Breast epithelium (tissue), 4 donors: ENCODE measurements around the gene CDC14B. TPM values are rescaled to one million over a fixed set of nuclear protein-coding genes. Genes with fewer than 3 reads are reported as not detected.
"Not testable (repeated sequence)": the region's sequence is repeated elsewhere in the genome, so short reads cannot be mapped to it uniquely, and the experiment has no call there.

Source experiments
- DNase-seq, 2 donors: peaks; one replicate each; pipeline ENCODE4 v3.0.0-alpha.2; 2019; ENCODE audit warnings: low spot score in 2 of 2
- H3K27ac ChIP-seq, 2 donors: fragments of 200-600 bp; sonication (generic) in 1 of 2; one replicate each; pipeline ENCODE4 v1.5.1; 2016 to 2019; ENCODE audit warnings: mild to moderate bottlenecking in 1 of 2
- H3K27me3 ChIP-seq, 2 donors: fragments of 200-600 bp; sonication (generic) in 1 of 2; one replicate each; pipeline versions ENCODE4 v1.5.1 to v1.6.0; 2017 to 2019; ENCODE audit warnings: control low read depth in 1 of 2, mild to moderate bottlenecking in 1 of 2
- H3K36me3 ChIP-seq: fragments of 200-600 bp; one replicate; pipeline ENCODE4 v1.5.1; 2019
- H3K4me1 ChIP-seq, 2 donors: fragments of 200-600 bp; sonication (generic); one replicate each; pipeline ENCODE4 v1.5.1; 2016 to 2019; ENCODE audit warnings: control low read depth in 1 of 2
- H3K4me3 ChIP-seq, 3 donors: fragments of 200-600 bp; sonication (generic); 1 replicate in 2 of 3; 2 replicates in 1 of 3; pipeline ENCODE4 v1.5.1; 2016 to 2019; ENCODE audit warnings: mild to moderate bottlenecking in 3 of 3, moderate library complexity in 2 of 3
- H3K9me3 ChIP-seq, 2 donors: fragments of 200-600 bp; sonication (generic) in 1 of 2; one replicate each; pipeline ENCODE4 v1.5.1; 2016 to 2019; ENCODE audit warnings: control low read depth in 1 of 2
- CTCF ChIP-seq, 3 donors: fragments of 450-650 bp; IDR thresholded peaks; one replicate each; pipeline ENCODE4 v1.5.1; 2016 to 2017; ENCODE audit warnings: antibody characterized with exemption in 3 of 3, mild to moderate bottlenecking in 3 of 3, moderate library complexity in 3 of 3
- POLR2A ChIP-seq: fragments of 450-650 bp; IDR thresholded peaks from one replicate; pipeline ENCODE4 v1.6.1; 2016; ENCODE audit warnings: antibody characterized with exemption, mild to moderate bottlenecking, moderate library complexity
- POLR2AphosphoS5 ChIP-seq, 3 donors: sonication (generic); formaldehyde crosslinking; IDR thresholded peaks; one replicate each; pipeline ENCODE4 v1.6.1; 2017; ENCODE audit warnings: antibody characterized with exemption in 3 of 3
- intact Hi-C: fragments of 100-400 bp; cut with DNase I; formaldehyde crosslinking; loops from one replicate; pipeline ENCODE4 v1.15.1; 2023; ENCODE audit warnings: low total_unique reads
- total RNA-seq, 3 donors: library from RNA; depleted of rRNA; stranded (reverse); fragments of >200 nt; gene quantifications; one replicate each; pipeline ENCODE4 v1.1.0, GENCODE V29; 2016

Gene CDC14B
- total RNA-seq, 3 donors from 2014 or later: 22.0 to 33.4 (median 23.9) TPM

DNA sequence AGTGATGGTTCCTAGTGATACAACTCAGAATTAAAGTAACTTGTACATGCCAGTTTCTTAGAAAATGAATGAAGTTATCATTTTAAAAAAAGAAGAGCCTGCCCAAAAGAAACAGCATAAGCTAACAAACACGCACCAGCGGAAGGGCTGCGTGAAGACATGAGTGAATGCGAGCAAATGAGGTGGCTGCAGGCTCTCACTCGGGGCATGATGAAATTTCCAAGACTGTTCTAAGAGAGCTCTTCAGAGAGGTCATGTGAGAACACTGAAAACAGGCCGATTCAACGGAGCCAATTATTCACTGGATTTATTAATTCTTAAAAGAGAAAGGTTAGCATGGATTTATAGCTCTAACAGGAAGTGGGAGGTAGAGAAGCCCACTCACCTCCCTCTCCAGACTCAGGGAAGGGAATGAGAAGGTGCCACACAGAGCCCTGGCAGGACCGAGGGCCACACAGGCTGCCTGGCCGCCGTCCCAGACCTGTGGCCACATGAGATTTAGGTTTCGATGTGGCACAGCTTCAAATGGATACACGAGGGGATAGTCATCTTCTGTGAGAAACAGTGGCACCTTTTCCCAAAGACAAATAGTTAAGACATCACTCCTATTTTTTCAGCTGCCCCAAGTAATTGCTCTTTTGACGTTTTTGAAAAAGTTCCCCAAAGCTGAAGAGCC lies 114.2 kb downstream of the CDC14B start:
- H3K9me3 ChIP-seq: no peaks in the 10 kb centered on the region
- DNase-seq: no peak
- no peaks in the 10 kb centered on the region for H3K36me3 ChIP-seq
- H3K27me3 ChIP-seq: no peaks in the 10 kb centered on the region
- intact Hi-C loops: no loop called here
- TF ChIP-seq POLR2AphosphoS5 (IDR thresholded peaks at IDR 0.05) (peak in 1 of 3 donors; percentile 32), CTCF (IDR thresholded peaks at IDR 0.05) (no peak)
- no peaks in the 10 kb centered on the region for H3K4me1 ChIP-seq
- peak overlapping the region; percentile 57 to 77 for H3K27ac ChIP-seq
- H3K4me3 ChIP-seq: no peak overlapping the region

DNA sequence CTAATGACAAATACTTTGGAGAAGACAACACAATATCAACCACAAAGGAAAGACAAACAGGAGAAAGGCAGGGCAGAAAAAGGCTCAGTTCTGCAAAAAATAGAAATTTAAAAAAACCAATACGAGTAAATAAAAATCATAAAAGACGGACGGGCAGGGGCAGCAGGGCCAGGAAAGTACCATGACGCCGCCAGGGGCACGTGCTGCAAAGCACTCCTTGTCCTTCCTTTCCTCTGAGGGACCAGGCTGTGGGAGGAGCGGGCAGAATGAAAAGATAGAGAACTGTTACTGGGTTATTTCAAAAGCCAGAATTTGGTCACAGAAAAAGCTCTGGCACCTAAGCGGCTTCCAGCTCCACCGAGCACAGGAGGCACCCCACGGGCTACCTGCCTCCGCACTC lies 115.7 kb downstream of the CDC14B start:
- no peaks in the 10 kb centered on the region for H3K27me3 ChIP-seq
- TF ChIP-seq POLR2A (no peak), POLR2AphosphoS5 (IDR thresholded peaks at IDR 0.05) (no peak), CTCF (IDR thresholded peaks at IDR 0.05) (no peak)
- no peaks in the 10 kb centered on the region for H3K4me1 ChIP-seq
- H3K27ac ChIP-seq: peak overlapping the region in 1 of 2 donors; percentile 1
- intact Hi-C loops: no loop called here
- no peaks in the 10 kb centered on the region for H3K9me3 ChIP-seq
- no peaks in the 10 kb centered on the region for H3K36me3 ChIP-seq
- H3K4me3 ChIP-seq: no peak overlapping the region
- no peak for DNase-seq

GRCh38 chr9:96503374-96503748 lies 116.3 kb downstream of the CDC14B start:
- H3K4me1 ChIP-seq, intact Hi-C loops, DNase-seq, H3K36me3 ChIP-seq, H3K27me3 ChIP-seq, H3K4me3 ChIP-seq, H3K9me3 ChIP-seq: not testable (repeated sequence)
- peak overlapping the region; percentile 43 for H3K27ac ChIP-seq

GRCh38 chr9:96502539-96503373 lies 116.9 kb downstream of the CDC14B start:
- no peak overlapping the region for H3K4me3 ChIP-seq
- H3K27ac ChIP-seq: peak overlapping the region; percentile 43 to 52
- H3K27me3 ChIP-seq: no peaks in the 10 kb centered on the region
- no peak for TF ChIP-seq POLR2A
- no peak for TF ChIP-seq POLR2AphosphoS5 (IDR thresholded peaks at IDR 0.05)
- no peak for TF ChIP-seq CTCF (IDR thresholded peaks at IDR 0.05)
- no peaks in the 10 kb centered on the region for H3K4me1 ChIP-seq
- intact Hi-C loops: no loop called here
- H3K9me3 ChIP-seq: no peaks in the 10 kb centered on the region
- DNase-seq: no peak
- no peaks in the 10 kb centered on the region for H3K36me3 ChIP-seq

- intact Hi-C loops: no loop called here
- no peaks in the 10 kb centered on the region for H3K4me1 ChIP-seq
- no peaks in the 10 kb centered on the region for H3K27me3 ChIP-seq
- no peak overlapping the region for H3K4me3 ChIP-seq
- no peak for DNase-seq
- H3K27ac ChIP-seq: peak overlapping the region in 1 of 2 donors; percentile 52
- H3K36me3 ChIP-seq: no peaks in the 10 kb centered on the region
- TF ChIP-seq POLR2A (no peak), POLR2AphosphoS5 (IDR thresholded peaks at IDR 0.05) (no peak), CTCF (IDR thresholded peaks at IDR 0.05) (no peak)
- no peaks in the 10 kb centered on the region for H3K9me3 ChIP-seq
These were observed 117.8 kb downstream of the CDC14B start for GRCh38 chr9:96501633-96502538.
